ENCODE data around the gene RIMS1. TPM values are rescaled to one million over a fixed set of nuclear protein-coding genes. Genes with fewer than 3 reads are reported as not detected.

Gene RIMS1
- total RNA-seq, 1 donor from 2014 or later = under 0.01 TPM

DNA sequence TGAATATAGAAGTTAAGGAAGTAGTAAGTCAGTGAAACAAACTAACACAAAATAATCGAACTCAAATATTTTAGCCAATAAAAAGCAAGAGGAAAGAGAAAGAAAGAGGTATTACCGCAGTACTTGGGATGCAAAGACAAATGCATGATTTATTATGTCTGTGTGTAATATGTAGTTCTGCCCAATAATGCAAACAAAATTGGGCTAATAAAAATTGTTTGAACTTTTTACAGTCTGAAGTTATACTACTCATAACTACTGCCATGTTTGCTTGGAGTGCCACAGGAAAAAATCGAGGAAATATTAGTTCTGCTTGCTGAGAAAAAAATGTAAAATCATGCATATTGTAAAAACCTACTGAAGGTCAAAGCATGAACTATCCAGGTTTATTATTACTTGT, 375.2 kb downstream of the RIMS1 start:
- TF ChIP-seq, protein P1, sequence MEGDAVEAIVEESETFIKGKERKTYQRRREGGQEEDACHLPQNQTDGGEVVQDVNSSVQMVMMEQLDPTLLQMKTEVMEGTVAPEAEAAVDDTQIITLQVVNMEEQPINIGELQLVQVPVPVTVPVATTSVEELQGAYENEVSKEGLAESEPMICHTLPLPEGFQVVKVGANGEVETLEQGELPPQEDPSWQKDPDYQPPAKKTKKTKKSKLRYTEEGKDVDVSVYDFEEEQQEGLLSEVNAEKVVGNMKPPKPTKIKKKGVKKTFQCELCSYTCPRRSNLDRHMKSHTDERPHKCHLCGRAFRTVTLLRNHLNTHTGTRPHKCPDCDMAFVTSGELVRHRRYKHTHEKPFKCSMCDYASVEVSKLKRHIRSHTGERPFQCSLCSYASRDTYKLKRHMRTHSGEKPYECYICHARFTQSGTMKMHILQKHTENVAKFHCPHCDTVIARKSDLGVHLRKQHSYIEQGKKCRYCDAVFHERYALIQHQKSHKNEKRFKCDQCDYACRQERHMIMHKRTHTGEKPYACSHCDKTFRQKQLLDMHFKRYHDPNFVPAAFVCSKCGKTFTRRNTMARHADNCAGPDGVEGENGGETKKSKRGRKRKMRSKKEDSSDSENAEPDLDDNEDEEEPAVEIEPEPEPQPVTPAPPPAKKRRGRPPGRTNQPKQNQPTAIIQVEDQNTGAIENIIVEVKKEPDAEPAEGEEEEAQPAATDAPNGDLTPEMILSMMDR (IDR thresholded peaks at IDR 0.05; ENCODE audit: insufficient read depth, low read length, severe bottlenecking) = no peak
- no peak for DNase-seq (ENCODE audit: low read depth)
- H3K27me3 ChIP-seq (ENCODE audit: control insufficient read depth, insufficient read depth, low read length) = no peaks in the 10 kb centered on the region
- H3K36me3 ChIP-seq (ENCODE audit: control insufficient read depth, insufficient read depth, low read length) = no peaks in the 10 kb centered on the region
- FAIRE-seq = no peak
- no peak overlapping the region for H3K4me3 ChIP-seq (ENCODE audit: low read depth, low read length)

DNA sequence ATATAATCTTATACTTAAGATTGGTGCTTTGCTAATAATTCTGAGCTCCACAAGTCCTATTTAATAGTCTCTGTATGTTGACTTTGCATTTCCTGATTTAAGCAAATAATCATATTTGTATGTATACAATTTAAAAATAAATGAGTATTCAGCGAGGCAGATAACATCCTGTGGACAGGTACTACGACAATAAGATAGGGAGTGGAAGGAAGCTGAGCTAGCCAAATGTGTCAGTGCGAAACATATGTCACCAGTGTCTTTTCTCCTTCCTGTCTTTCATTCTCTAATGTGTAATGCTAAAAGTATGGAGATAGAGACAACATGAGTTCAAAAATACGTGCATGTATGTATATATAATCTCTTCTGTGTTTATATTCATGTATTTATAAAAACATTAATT, 375.9 kb downstream of the RIMS1 start:
- FAIRE-seq = no peak
- no peak overlapping the region for H3K4me3 ChIP-seq (ENCODE audit: low read depth, low read length)
- H3K36me3 ChIP-seq (ENCODE audit: control insufficient read depth, insufficient read depth, low read length) = no peaks in the 10 kb centered on the region
- DNase-seq (ENCODE audit: low read depth) = no peak
- TF ChIP-seq, protein P1 (IDR thresholded peaks at IDR 0.05; ENCODE audit: insufficient read depth, low read length, severe bottlenecking) = no peak
- no peaks in the 10 kb centered on the region for H3K27me3 ChIP-seq (ENCODE audit: control insufficient read depth, insufficient read depth, low read length)

DNA sequence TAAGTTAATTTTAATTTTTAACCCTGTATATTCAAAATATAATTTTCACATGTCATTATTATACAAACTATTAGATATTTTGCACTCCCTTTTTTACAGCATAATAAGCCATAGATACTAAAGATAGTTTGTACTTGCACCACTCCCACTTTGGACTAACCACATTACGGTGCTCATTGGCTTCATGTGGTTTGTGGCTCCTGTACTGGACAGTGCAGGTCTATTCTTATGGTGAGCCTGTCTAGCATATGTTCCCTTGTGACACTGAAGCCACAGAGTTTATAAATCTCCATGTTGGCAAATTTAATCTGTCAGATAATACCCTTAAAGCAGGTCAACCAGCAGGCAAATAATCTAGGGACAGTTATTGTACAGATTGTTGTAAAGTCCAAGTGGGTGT, 381.1 kb downstream of the RIMS1 start:
- Histone ChIP-seq H3K36me3 (ENCODE audit: control insufficient read depth, insufficient read depth, low read length) (no peaks in the 10 kb centered on the region), H3K27me3 (ENCODE audit: control insufficient read depth, insufficient read depth, low read length) (no peaks in the 10 kb centered on the region), H3K4me3 (ENCODE audit: low read depth, low read length) (no peak overlapping the region)
- no peak for FAIRE-seq
- DNase-seq (ENCODE audit: low read depth) = no peak
- TF ChIP-seq, protein P1 (IDR thresholded peaks at IDR 0.05; ENCODE audit: insufficient read depth, low read length, severe bottlenecking) = no peak

DNA sequence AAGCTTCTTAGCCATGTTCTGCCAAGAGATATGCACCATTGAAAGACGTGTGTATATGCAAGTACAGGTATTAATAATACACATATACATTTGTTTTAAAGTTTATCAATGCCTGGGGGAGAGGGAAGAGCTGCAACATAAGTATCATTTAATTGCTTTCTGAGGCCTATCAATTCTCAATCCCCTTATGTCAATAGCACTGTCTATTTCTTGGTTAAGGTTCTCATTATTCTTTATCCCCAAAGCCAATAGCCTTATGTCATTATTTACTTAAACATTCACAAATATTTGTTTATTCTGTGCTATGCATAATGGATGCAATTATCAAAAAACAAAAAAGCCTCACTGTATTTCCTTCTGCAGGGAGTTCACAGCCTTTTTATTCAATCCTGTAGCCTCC, 385.2 kb downstream of the RIMS1 start:
- no peak for FAIRE-seq
- H3K4me3 ChIP-seq (ENCODE audit: low read depth, low read length) = no peak overlapping the region
- H3K36me3 ChIP-seq (ENCODE audit: control insufficient read depth, insufficient read depth, low read length) = no peaks in the 10 kb centered on the region
- TF ChIP-seq, protein P1 (IDR thresholded peaks at IDR 0.05; ENCODE audit: insufficient read depth, low read length, severe bottlenecking) = no peak
- no peak for DNase-seq (ENCODE audit: low read depth)
- no peaks in the 10 kb centered on the region for H3K27me3 ChIP-seq (ENCODE audit: control insufficient read depth, insufficient read depth, low read length)

DNA sequence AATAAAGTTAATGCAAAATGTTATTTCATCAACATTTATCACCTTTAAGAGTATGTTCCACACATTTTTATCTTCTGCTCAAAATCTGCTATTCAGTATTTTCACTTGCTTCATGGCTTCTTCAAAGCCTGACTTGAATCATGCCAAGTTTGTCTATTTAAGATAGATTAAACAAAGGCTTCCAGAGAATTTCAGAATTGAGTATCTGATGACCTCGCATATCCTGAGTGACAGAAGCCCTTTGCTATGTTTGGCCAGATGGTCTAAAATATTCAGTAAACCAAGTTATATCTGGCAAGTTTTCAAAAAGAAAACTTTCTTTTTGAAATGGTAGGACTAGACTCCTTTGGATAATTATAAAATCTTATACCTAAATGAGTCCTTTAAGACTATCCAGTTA, 386.6 kb downstream of the RIMS1 start:
- Histone ChIP-seq H3K27me3 (ENCODE audit: control insufficient read depth, insufficient read depth, low read length) (no peaks in the 10 kb centered on the region), H3K36me3 (ENCODE audit: control insufficient read depth, insufficient read depth, low read length) (no peaks in the 10 kb centered on the region), H3K4me3 (ENCODE audit: low read depth, low read length) (no peak overlapping the region)
- TF ChIP-seq, protein P1 (IDR thresholded peaks at IDR 0.05; ENCODE audit: insufficient read depth, low read length, severe bottlenecking) = no peak
- no peak for FAIRE-seq
- DNase-seq (ENCODE audit: low read depth) = no peak

DNA sequence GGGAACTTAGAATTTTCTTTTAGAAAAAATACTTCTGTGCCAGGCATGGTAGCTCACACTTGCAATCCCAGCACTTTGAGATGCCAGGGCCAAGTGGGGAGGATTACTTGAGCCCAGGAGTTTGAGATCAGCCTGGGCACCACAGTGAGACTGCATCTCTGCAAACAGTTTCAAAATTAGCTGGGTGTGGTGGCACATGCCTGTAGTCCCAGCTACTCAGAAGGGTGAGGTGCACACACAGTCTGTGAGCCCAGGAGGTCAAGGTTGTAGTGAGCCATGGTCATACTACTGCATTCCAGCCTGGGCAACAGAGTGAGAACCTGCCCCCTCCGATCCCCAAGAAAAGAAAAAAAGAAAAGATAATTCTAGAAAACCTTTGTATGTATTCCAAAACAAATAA, 389.5 kb downstream of the RIMS1 start:
- Histone ChIP-seq H3K27me3 (ENCODE audit: control insufficient read depth, insufficient read depth, low read length) (no peaks in the 10 kb centered on the region), H3K4me3 (ENCODE audit: low read depth, low read length) (no peak overlapping the region), H3K36me3 (ENCODE audit: control insufficient read depth, insufficient read depth, low read length) (no peaks in the 10 kb centered on the region)
- TF ChIP-seq, protein P1 (IDR thresholded peaks at IDR 0.05; ENCODE audit: insufficient read depth, low read length, severe bottlenecking) = no peak
- DNase-seq (ENCODE audit: low read depth) (no peak), FAIRE-seq (no peak)
